ENCODE results near the gene OR13J1.

Gene OR13J1

DNA sequence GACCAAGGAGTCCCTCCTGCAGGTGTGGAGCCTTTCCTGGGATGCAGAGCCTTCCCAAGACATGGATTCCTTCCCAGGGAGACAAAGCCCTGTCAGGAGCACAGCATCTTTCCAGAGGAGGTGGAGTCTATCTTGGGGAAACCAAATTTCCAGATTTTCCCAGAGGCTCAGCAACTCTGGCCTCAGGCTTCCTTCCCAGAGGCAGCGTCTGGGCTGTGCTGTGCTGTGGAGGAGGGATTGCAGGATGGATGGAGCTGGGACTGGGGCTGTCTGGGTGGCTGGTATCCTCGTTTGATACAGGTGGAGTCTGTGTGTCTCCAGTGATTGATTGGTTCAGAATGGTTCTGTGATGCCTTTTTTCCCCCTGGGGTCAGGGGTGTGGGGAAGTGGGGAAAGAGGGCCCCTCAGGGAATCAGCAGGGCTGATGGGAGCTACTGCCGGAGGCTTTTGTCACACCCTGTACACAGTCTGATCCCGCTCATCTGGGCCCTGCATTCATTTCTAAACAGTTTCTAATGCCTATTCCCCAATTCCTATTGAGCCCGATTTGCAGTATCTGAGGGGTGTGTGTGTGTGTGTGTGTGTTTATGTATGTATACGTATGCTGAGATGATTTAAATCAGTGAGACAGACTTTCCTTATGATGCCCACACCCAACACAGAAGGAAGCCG, 16.0 kb downstream of the OR13J1 start:
- Histone ChIP-seq H3K27me3 (replicated peaks; ENCODE audit: control insufficient read depth, insufficient read depth, low read length) (no peaks in the 10 kb centered on the region), H3K4me3 (replicated peaks; ENCODE audit: low read depth, low read length) (no peak overlapping the region), H3K36me3 (ENCODE audit: control insufficient read depth, insufficient read depth, low read length) (no peaks in the 10 kb centered on the region)
- TF ChIP-seq, protein P1, sequence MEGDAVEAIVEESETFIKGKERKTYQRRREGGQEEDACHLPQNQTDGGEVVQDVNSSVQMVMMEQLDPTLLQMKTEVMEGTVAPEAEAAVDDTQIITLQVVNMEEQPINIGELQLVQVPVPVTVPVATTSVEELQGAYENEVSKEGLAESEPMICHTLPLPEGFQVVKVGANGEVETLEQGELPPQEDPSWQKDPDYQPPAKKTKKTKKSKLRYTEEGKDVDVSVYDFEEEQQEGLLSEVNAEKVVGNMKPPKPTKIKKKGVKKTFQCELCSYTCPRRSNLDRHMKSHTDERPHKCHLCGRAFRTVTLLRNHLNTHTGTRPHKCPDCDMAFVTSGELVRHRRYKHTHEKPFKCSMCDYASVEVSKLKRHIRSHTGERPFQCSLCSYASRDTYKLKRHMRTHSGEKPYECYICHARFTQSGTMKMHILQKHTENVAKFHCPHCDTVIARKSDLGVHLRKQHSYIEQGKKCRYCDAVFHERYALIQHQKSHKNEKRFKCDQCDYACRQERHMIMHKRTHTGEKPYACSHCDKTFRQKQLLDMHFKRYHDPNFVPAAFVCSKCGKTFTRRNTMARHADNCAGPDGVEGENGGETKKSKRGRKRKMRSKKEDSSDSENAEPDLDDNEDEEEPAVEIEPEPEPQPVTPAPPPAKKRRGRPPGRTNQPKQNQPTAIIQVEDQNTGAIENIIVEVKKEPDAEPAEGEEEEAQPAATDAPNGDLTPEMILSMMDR (IDR thresholded peaks at IDR 0.05; ENCODE audit: insufficient read depth, low read length, poor library complexity, severe bottlenecking), result no peak
- no peak for DNase-seq (ENCODE audit: extremely low read depth, insufficient read length)

DNA sequence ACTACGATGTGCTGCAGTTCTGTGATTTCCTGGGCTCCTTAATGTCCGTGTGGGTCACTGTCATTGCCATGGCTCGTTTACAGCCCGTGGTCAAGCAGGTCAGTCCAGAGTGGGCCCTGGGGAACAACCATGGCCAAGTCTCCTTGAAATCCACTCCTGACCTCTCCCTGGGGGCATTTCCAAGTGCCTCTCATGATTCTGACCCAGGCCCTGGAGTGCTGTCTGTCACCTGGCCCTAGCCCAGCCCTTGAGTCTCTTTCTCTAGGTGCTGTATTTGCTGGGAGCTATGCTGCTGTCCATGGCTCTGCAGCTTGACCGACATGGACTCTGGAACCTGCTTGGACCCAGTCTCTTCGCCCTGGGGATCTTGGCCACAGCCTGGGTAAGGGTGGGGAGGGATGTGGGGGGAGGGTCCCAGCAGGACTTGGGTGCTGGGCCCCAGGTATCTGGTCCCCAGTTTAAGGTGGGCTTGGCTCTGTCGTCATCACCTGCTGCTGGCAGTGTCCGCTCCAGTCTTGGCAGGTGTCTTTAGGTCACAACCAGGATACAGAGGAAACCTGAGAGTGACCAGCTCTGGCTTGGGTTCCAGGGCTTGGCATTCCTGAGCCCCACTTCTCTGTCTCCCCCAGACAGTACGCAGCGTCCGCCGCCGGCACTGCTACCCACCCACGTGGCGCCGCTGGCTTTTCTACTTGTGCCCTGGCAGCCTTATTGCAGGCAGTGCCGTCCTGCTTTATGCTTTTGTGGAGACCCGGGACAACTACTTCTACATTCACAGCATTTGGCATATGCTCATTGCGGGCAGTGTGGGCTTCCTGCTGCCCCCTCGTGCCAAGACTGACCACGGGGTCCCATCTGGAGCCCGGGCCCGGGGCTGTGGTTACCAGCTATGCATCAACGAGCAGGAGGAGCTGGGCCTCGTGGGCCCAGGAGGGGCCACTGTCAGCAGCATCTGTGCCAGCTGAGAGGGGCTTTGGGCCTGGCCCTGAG, 17.0 kb downstream of the OR13J1 start:
- TF ChIP-seq, protein P1 (IDR thresholded peaks at IDR 0.05; ENCODE audit: insufficient read depth, low read length, poor library complexity, severe bottlenecking), result no peak
- no peak overlapping the region for H3K4me3 ChIP-seq (replicated peaks; ENCODE audit: low read depth, low read length)
- no peaks in the 10 kb centered on the region for H3K36me3 ChIP-seq (ENCODE audit: control insufficient read depth, insufficient read depth, low read length)
- no peak for DNase-seq (ENCODE audit: extremely low read depth, insufficient read length)
- H3K27me3 ChIP-seq (replicated peaks; ENCODE audit: control insufficient read depth, insufficient read depth, low read length), result no peaks in the 10 kb centered on the region

DNA sequence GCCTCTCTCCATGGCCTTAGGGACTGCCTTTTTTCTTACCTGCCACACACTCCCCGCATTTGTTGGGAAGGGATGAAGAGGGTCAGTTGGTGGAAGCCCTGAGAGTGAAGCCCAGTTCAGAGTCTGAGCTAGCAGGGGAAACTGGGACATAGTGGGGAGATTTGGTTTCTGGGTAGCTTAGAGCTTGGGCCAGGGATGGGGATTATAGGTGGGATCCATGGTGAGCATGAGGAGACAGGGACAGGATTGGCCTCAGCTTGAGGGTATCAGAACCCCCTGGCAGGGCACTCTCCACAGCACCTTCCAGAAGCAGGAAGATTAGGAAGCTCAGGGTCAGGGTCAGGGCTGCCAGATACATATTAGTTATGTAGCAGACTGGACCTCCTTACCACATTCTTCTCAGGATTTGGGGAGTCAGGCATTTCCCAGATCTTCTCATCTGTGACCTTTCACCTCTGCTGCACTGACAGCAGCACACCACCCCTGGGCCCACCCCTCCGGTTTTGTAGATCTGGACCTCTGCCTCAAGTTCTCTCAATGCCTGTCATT, 17.9 kb downstream of the OR13J1 start:
- TF ChIP-seq, protein P1 (IDR thresholded peaks at IDR 0.05; ENCODE audit: insufficient read depth, low read length, poor library complexity, severe bottlenecking), result no peak
- DNase-seq (ENCODE audit: extremely low read depth, insufficient read length), result no peak
- Histone ChIP-seq H3K27me3 (replicated peaks; ENCODE audit: control insufficient read depth, insufficient read depth, low read length) (no peaks in the 10 kb centered on the region), H3K36me3 (ENCODE audit: control insufficient read depth, insufficient read depth, low read length) (no peaks in the 10 kb centered on the region), H3K4me3 (replicated peaks; ENCODE audit: low read depth, low read length) (no peak overlapping the region)

DNA sequence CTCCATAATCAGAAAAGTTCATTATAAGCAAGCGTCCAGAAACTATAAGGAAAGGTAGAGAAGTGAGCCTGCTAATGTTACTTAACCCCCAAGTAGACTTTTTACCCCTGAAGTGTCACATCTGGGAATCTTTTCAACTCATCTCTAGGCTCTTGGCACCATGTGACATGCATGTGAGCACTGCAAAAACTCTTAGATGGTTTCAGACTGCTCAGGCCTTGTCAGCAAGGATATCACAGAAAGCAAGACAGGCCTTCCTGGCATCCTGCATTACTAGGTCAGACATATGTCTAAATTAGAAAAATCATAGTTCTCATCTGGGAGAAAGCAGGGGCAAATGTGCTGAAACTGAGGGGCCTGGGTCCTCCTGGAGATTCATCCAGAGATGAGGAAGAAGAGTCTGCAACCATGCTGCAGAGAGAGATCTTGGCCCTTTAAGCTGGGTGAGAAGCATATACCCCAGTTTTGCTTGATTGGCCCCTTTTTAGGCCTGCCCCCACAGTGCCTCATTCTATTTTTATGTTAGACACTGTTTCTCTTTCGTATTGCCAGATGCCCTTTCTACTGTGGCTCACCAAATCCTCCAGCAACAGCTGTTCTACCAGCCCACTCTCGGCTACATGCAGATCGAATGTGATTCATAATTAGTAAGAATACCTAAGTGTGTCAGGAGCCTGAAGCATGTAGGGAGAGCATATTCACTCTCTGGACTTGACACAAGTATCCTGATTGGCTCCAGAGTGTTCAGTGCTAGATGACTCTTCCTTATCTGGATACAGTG, 22.2 kb downstream of the OR13J1 start:
- DNase-seq (ENCODE audit: extremely low read depth, insufficient read length), result peak; percentile 60
- Histone ChIP-seq H3K4me3 (replicated peaks; ENCODE audit: low read depth, low read length) (peak overlapping the region; percentile 28), H3K27me3 (replicated peaks; ENCODE audit: control insufficient read depth, insufficient read depth, low read length) (no peaks in the 10 kb centered on the region), H3K36me3 (ENCODE audit: control insufficient read depth, insufficient read depth, low read length) (no peaks in the 10 kb centered on the region)
- TF ChIP-seq, protein P1 (IDR thresholded peaks at IDR 0.05; ENCODE audit: insufficient read depth, low read length, poor library complexity, severe bottlenecking), result no peak

All from GM06990 (cell line).